ENCODE data around the gene BARHL1.

DNA sequence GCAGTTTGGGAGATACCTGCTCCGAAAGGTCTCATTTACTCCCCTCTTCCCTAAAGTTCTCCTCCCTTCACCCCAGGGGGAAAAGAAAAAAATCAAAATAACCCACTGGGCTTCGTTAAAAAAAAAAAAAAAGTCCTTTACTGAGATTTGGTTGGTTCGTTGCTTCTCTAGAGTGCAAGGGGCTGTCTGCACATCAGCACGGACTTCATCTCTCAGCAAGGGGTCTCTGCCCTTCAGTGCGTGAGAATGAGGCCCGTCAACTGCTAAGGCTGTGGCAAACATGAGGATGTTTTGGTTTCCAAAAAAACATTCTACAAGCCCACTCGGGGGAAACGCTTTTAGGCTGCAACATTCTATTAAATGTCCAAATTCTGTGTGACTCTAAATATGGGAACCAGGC lies 10.0 kb downstream of the BARHL1 start:
- TF ChIP-seq EZH2 (IDR thresholded peaks at IDR 0.05; ENCODE audit: borderline replicate concordance, low read length) = no peak
- TF ChIP-seq, protein P1, sequence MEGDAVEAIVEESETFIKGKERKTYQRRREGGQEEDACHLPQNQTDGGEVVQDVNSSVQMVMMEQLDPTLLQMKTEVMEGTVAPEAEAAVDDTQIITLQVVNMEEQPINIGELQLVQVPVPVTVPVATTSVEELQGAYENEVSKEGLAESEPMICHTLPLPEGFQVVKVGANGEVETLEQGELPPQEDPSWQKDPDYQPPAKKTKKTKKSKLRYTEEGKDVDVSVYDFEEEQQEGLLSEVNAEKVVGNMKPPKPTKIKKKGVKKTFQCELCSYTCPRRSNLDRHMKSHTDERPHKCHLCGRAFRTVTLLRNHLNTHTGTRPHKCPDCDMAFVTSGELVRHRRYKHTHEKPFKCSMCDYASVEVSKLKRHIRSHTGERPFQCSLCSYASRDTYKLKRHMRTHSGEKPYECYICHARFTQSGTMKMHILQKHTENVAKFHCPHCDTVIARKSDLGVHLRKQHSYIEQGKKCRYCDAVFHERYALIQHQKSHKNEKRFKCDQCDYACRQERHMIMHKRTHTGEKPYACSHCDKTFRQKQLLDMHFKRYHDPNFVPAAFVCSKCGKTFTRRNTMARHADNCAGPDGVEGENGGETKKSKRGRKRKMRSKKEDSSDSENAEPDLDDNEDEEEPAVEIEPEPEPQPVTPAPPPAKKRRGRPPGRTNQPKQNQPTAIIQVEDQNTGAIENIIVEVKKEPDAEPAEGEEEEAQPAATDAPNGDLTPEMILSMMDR (IDR thresholded peaks at IDR 0.05; ENCODE audit: low read length) = no peak
